HG03442 (cell line): ENCODE data around the gene FBXW9.
"Not testable (repeated sequence)": the region's sequence is repeated elsewhere in the genome, so short reads cannot be mapped to it uniquely, and the experiment has no call there.

ENCODE experiments used
- ATAC-seq: cut with Tn5 transposase; IDR thresholded peaks from one replicate; pipeline ENCODE4 v1.9.1; 2021; ENCODE audit warnings: mild to moderate bottlenecking, moderate library complexity; ENCODE audit not compliant: unreplicated experiment

The FBXW9 gene

GRCh38 chr19:12696366-12697335, at the start of gene FBXW9:
Gene FBXW9, minus strand, starts transcription at chr19:12696631. Its CDS starts 50 bp downstream, at chr19:12696581.
- peak; percentile 81 for ATAC-seq

- no peak for ATAC-seq
Measured at GRCh38 chr19:12745166-12745897, 48.9 kb upstream of the FBXW9 start.

DNA sequence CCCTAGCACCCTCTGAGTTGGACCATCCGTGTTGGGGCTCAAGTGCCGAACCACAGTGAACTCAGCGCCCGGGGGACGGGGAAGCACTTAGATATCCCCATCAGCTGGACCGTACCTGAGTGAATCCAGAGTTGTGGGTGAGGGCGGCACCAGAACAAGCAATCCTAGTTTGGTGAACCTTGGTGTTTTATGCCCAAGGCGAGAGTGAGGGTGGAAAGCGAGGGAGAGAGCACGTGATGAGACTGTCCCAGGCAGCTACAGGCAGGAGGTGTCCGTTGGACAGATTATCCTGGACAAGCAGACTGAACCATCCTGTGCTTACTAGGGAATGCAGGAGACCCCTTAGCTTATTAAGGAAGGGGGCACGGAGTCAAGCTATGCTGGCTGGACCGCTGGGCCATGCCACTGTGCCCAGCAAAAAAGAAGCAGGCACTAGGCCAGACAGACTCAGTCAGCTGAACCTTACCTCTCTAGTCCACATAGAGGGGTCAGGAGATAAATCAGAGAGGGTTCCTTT, 41.5 kb upstream of the FBXW9 start:
- ATAC-seq: no peak

GRCh38 chr19:12736995-12737834, 40.8 kb upstream of the FBXW9 start, which contains the start of gene GET3:
Gene GET3, plus strand, starts transcription at chr19:12737497. Its CDS starts 9 bp downstream, at chr19:12737506.
- peak; percentile 67 for ATAC-seq

DNA sequence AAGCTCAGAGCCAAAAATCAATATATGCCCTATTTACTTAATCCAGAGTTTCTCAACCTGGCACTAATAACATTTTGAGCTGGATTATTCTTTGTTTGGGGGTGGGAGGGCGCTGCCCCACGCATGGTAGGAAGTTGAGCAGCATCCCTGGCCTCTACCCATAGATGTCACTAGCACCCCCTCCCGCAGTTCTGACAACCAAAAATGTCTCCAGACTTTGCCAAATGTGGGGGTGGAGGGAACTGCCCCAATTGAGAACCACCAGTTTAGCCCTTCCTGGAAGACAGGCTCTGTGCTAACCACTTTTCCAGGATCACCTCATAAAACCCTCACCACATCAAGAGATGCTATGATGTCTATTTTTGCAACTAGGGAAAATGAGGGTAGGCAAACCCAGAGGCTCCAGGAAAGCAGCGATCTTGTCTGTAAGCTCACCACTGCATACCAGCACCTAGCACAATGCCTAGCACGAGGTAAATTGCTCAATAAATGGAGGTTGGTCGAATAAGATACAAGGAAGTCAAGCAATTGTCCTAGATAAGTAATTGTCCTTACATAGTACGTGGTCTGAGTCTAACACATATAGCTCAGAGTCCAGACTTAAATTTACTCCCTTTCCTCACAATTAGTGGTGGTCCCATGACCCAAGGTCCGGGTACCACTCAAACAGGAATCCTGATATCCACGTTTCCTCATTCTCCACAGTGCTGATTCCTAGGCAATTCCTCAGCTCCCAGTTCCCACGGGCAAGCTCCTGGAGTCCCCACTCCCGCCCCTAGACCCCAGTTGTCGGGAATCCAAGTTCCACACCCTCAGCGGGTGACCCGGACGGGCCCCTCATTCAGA, 37.2 kb upstream of the FBXW9 start:
- no peak for ATAC-seq

- no peak for ATAC-seq
Measured at GRCh38 chr19:12731337-12731736, 34.9 kb upstream of the FBXW9 start.

DNA sequence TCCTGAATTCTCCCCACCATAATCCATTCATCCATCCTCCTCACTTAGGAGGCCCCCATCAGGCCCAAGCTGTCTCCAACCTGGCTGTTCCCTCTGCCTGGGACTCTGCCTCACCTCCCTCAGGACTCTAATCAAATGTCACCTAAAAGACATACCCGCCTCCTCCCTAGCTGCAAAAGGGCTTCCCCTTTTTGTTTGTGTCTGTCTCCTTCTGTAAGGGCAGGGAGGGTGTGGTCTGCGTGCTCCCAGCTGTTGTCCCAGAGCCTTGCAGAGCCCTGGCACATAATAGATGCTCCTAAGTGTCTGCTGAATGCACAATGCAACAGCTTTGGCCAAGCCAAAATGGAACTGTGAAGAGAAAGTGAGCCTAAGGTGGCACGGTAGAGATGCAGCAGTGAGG, 33.6 kb upstream of the FBXW9 start:
- no peak for ATAC-seq

DNA sequence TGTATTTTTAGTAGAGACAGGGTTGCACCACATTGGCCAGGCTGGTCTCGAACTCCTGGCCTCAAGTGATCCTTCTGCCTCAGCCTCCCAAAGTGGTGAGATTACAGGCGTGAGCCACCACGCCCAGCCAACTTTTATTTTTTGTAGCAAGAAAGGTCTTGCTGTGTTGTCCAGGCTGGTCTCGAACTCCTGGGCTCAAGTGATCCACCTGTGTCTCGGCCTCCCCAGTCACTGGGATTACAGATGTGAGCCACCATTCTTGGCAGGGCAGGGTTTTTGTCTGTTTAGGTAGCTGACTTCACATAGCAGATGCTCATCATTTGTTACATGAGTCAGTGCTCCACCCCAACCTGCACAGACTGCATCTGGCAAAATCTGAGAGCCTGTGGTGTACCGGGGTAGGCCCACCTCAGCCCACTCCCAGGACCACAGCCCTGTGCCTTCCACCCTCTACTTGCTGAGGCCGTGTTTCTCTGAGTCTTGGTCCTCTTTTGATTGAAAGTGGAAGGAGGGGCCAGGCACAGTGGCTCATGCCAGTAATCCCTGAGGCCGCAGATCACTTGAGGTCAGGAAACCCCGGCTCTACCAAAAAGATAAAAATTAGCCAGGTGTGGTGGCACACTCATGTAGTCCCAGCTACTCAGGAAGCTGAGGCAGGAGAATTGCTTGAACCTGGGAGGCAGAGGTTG, 31.5 kb upstream of the FBXW9 start:
- ATAC-seq: no peak

DNA sequence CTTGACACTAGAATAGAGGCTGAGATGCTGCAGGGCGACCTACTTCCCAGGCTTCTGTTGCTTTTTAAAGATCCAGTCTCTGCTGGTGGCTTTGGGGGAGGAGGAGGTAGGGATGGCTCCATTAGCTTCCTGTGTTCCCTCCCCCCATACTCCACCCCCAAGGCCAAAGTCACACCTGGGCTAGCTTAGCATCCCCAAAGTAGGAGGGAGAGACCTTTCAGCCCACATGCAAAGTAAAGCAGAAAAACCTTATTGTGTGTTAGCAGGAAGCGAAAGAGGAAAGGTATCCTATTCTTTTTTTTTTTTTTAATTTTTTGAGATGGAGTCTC, 30.5 kb upstream of the FBXW9 start:
- no peak for ATAC-seq

GRCh38 chr19:12725612-12726011, 29.2 kb upstream of the FBXW9 start:
- ATAC-seq: not testable (repeated sequence)

- no peak for ATAC-seq
Measured at GRCh38 chr19:12723641-12724426, 27.4 kb upstream of the FBXW9 start, which contains the start of gene TNPO2. Gene TNPO2, minus strand, starts transcription at chr19:12723932. Its CDS starts 2,955 bp downstream, at chr19:12720977.

DNA sequence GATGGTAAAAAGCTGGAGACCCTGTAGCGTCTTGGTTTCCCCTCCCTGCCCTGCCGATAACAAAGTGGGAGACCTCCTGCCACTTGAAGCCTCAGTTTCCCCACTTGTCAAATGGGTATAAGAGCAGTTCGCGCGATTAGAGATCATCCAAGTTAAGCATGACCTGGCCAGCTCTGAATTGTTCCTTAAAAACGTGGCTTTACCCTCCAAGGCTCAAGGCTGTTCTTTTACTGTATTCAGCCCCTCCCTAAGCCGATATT, 26.9 kb upstream of the FBXW9 start:
- no peak for ATAC-seq

DNA sequence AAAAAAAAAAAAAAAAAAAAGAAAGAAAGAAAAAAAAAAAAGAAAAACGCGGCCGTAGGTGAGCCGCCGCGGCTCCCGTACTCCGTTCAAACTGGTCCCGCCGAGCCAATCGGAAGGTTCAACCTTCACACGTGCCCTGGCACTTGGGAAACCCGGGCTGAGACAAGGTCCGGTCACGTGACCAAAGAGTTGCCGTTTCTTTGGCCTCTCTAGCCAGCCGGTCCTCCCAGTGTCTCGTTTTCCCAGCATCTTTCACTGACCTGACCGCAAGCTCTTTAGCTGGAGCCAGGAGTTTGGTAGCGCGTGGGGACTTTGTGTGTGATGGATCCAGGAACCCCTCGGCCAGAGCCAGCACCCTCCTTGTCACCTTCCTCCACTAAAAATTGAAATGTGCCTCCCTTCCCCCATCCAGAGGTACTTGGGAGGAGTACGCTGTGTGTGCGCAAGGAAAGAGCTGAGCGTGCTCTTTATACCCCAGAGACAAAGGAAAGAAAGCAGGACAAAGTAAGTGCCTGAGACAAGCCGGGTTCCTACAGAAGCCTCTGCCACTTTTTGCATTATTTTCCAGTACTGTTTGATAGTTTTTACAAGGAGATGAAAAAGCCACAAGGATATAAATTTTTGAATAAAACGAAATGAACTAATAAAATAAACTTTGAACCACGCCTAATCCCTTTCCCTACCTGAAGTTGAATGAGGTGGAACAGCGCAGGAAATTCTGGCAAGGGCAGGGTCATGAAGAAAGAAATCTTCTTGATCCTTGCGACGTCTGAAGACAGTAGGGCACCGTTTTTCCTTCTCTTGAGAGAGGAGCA, 26.3 kb upstream of the FBXW9 start:
- peak; percentile 81 for ATAC-seq

- peak; percentile 23 for ATAC-seq
Measured at GRCh38 chr19:12721656-12722565, 25.5 kb upstream of the FBXW9 start.

- ATAC-seq: no peak
Measured at GRCh38 chr19:12720851-12721655, 24.6 kb upstream of the FBXW9 start.

- no peak for ATAC-seq
Measured at GRCh38 chr19:12720296-12720695, 23.9 kb upstream of the FBXW9 start.
